MG63 (cell line): Measurements from ENCODE around the gene HTN3. TPM values are rescaled to one million over a fixed set of nuclear protein-coding genes. Genes with fewer than 3 reads are reported as not detected.
"Not testable (repeated sequence)": the region's sequence is repeated elsewhere in the genome, so short reads cannot be mapped to it uniquely, and the experiment has no call there.

ENCODE experiments used
- DNase-seq: peaks from one replicate; pipeline ENCODE4 v3.0.0-alpha.2; 2020
- H3K27me3 ChIP-seq: fragments of 250-450 bp; sonication (Bioruptor Pico); 2 replicates; pipeline ENCODE4 v1.5.1; 2020; ENCODE audit warnings: mild to moderate bottlenecking, moderate library complexity
- H3K36me3 ChIP-seq: fragments of 250-450 bp; sonication (Bioruptor Pico); 2 replicates; pipeline ENCODE4 v1.5.1; 2020; ENCODE audit warnings: mild to moderate bottlenecking, moderate library complexity
- H3K4me3 ChIP-seq: fragments of 250-450 bp; sonication (Bioruptor Pico); 2 replicates; pipeline ENCODE4 v1.5.1; 2020; ENCODE audit warnings: mild to moderate bottlenecking, moderate library complexity
- H3K9me3 ChIP-seq: fragments of 250-450 bp; sonication (Bioruptor Pico); 2 replicates; pipeline ENCODE4 v1.5.1; 2020; ENCODE audit warnings: mild to moderate bottlenecking, moderate library complexity
- total RNA-seq: library from RNA; depleted of rRNA; stranded (reverse); fragments of >200 nt; shearing (Covaris generic); gene quantifications from 2 replicates; pipeline ENCODE4 v1.2.3, GENCODE V29; 2014; ENCODE audit warnings: low replicate concordance; rRNA removed

HTN3 gene
- total RNA-seq, result not detected in 2 replicates

GRCh38 chr4:70028159-70028558, at the start of gene HTN3:
TSS of gene HTN3 (plus strand) at chr4:70028459. CDS start at chr4:70030741, 2,282 bp downstream.
- not testable (repeated sequence) for H3K27me3 ChIP-seq, H3K36me3 ChIP-seq, H3K4me3 ChIP-seq, H3K9me3 ChIP-seq, DNase-seq

- Histone ChIP-seq H3K27me3 (no peaks in the 10 kb centered on the region), H3K36me3 (no peaks in the 10 kb centered on the region)
- DNase-seq, result peak; percentile 77
Observed at GRCh38 chr4:69984030-69984443, 44.2 kb upstream of the HTN3 start.

DNA sequence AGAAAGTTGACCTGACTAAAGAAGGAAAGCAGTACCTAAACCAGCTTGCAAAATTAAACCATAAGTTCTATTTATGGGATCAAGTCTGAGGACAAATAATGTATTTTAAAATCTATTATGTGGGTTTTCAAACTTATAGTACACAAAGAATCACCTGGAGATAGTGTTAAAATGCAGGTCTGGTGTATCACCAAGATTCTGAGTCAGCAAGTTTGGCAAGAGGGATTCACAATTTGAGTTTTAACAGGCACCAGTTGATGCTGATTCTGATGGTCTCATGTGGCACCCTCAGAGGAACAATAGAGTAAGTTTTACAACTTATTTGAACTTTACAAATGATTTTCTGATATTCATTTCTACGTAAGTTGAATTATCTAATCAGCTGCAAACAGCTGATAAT, 41.6 kb upstream of the HTN3 start:
- Histone ChIP-seq H3K9me3 (no peaks in the 10 kb centered on the region), H3K36me3 (no peaks in the 10 kb centered on the region), H3K27me3 (no peaks in the 10 kb centered on the region), H3K4me3 (no peak overlapping the region)
- no peak for DNase-seq

More at GRCh38 chr4:69984030-69984443, 44.2 kb upstream of the HTN3 start:
- H3K4me3 ChIP-seq, result no peak overlapping the region
- no peaks in the 10 kb centered on the region for H3K9me3 ChIP-seq

GRCh38 chr4:69991016-69991415, 37.2 kb upstream of the HTN3 start:
- Histone ChIP-seq H3K9me3 (no peaks in the 10 kb centered on the region), H3K27me3 (no peaks in the 10 kb centered on the region), H3K36me3 (no peaks in the 10 kb centered on the region), H3K4me3 (no peak overlapping the region)
- DNase-seq, result no peak

DNA sequence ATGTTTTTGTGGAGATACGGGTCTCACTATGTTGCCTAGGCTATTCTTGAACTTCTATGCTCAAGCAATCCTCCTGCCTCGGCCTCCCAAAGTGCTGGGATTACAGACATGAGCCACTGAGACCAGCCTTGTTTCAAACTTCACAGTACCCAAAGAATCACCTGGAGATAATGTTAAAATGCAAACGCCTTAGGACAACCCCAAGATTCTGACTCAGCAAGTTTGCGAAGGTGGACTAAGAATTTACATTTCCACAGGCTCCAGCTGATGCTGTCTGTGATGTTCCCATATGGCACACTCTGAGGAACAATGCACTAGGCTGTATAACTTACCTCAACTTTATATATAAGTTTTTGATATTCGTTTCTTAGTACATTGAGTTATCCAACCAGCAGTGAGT, 33.5 kb upstream of the HTN3 start:
- Histone ChIP-seq H3K9me3 (no peaks in the 10 kb centered on the region), H3K4me3 (no peak overlapping the region), H3K36me3 (no peaks in the 10 kb centered on the region), H3K27me3 (no peaks in the 10 kb centered on the region)
- no peak for DNase-seq

DNA sequence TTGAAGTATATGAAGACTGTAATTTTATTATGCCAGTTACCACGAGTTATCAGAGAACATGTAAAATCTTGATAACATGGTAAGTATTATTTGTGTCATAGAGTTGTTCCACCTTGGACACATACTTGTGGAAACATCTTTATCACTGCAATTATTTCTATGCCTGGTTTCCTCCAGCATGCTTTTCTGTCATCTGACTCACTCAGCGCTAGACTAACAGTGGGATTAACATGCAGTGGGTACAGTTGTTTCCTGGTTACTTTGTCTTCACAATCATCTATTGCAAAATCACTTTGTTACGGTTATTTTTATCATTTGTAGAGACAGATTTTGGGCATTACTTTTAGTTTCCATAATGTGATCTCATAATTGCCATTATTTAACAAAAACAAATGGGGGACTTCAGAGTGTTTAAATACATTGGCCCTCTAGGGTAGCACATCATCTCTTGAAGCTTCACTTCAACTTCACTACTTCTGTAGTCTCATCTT, 32.7 kb upstream of the HTN3 start, which contains the start of gene STATH:
Gene STATH (plus strand): TSS at position 441 of the 491 bp plus-strand sequence. CDS start 2,472 bp downstream, outside the sequence.
- Histone ChIP-seq H3K4me3 (no peak within 1 kb of the TSS), H3K9me3 (no peaks in the 10 kb centered on the region), H3K36me3 (no peaks in the 10 kb centered on the region), H3K27me3 (no peaks in the 10 kb centered on the region)
- no peak for DNase-seq

GRCh38 chr4:69999420-69999819, 28.8 kb upstream of the HTN3 start:
- no peaks in the 10 kb centered on the region for H3K36me3 ChIP-seq
- DNase-seq, result no peak
- H3K27me3 ChIP-seq, result no peaks in the 10 kb centered on the region
- H3K9me3 ChIP-seq, result no peaks in the 10 kb centered on the region
- H3K4me3 ChIP-seq, result no peak overlapping the region

GRCh38 chr4:70000711-70001110, 27.5 kb upstream of the HTN3 start:
- no peaks in the 10 kb centered on the region for H3K36me3 ChIP-seq
- H3K4me3 ChIP-seq, result no peak overlapping the region
- no peaks in the 10 kb centered on the region for H3K9me3 ChIP-seq
- no peak for DNase-seq
- H3K27me3 ChIP-seq, result no peaks in the 10 kb centered on the region

- Histone ChIP-seq H3K36me3 (no peaks in the 10 kb centered on the region), H3K9me3 (no peaks in the 10 kb centered on the region), H3K27me3 (no peaks in the 10 kb centered on the region), H3K4me3 (no peak overlapping the region)
- DNase-seq, result no peak
Observed at GRCh38 chr4:70002507-70002906, 25.8 kb upstream of the HTN3 start.

GRCh38 chr4:70008771-70009170, 19.5 kb upstream of the HTN3 start:
- Histone ChIP-seq H3K36me3 (no peaks in the 10 kb centered on the region), H3K27me3 (no peaks in the 10 kb centered on the region), H3K4me3 (no peak overlapping the region), H3K9me3 (no peaks in the 10 kb centered on the region)
- no peak for DNase-seq

- not testable (repeated sequence) for DNase-seq, H3K4me3 ChIP-seq, H3K9me3 ChIP-seq, H3K27me3 ChIP-seq, H3K36me3 ChIP-seq
Observed at GRCh38 chr4:70019006-70019405, 9.3 kb upstream of the HTN3 start.

GRCh38 chr4:70023218-70023617, 5.0 kb upstream of the HTN3 start:
- H3K36me3 ChIP-seq, result no peaks in the 10 kb centered on the region
- no peaks in the 10 kb centered on the region for H3K27me3 ChIP-seq
- DNase-seq, result no peak
- H3K4me3 ChIP-seq, result no peak overlapping the region
- H3K9me3 ChIP-seq, result no peaks in the 10 kb centered on the region

- Histone ChIP-seq H3K4me3 (no peak overlapping the region), H3K9me3 (no peaks in the 10 kb centered on the region), H3K27me3 (no peaks in the 10 kb centered on the region), H3K36me3 (no peaks in the 10 kb centered on the region)
- no peak for DNase-seq
Observed at GRCh38 chr4:70027011-70027410, 1.2 kb upstream of the HTN3 start.

DNA sequence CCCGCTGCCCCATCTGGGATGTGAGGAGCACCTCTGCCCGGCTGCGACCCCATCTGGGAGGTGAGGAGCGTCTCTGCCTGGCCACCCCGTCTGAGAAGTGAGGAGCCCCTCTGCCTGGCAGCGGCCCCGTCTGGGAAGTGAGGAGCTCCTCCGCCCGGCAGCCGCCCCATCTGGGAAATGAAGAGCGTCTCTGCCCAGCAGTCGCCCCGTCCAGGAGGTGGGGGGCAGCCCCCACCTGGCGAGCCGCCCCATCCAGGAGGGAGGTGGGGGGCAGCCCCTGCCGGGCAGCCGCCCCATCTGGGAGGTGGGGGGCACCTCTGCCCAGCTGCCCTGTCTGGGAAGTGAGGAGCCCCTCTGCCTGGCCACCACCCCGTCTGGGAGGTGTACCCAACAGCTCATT, 9.3 kb downstream of the HTN3 start:
- not testable (repeated sequence) for DNase-seq, H3K9me3 ChIP-seq, H3K27me3 ChIP-seq, H3K4me3 ChIP-seq, H3K36me3 ChIP-seq

GRCh38 chr4:70039928-70040327, 11.7 kb downstream of the HTN3 start:
- DNase-seq, H3K36me3 ChIP-seq, H3K4me3 ChIP-seq, H3K9me3 ChIP-seq, H3K27me3 ChIP-seq: not testable (repeated sequence)

GRCh38 chr4:70041652-70042286, 13.5 kb downstream of the HTN3 start:
- H3K36me3 ChIP-seq, result no peaks in the 10 kb centered on the region
- no peak overlapping the region for H3K4me3 ChIP-seq
- DNase-seq, result no peak
- no peaks in the 10 kb centered on the region for H3K27me3 ChIP-seq
- H3K9me3 ChIP-seq, result no peaks in the 10 kb centered on the region

DNA sequence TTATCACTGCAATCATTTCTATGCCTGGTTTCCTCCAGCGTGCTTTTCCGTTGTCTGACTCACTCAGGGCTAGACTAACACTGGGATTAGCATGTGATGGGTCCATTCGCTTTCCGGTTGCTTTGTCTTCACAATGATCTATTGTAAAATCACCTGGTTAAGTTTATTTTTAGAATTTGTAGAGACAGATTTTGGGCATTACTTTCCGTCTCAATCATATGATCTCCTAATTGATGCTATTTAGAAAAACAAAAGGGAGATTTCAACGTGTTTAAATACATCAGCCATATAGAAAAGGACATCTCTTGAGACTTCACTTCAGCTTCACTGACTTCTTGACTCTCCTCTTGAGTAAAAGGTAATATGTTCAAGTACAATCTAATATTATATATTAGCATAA, 21.9 kb downstream of the HTN3 start, which contains the start of gene HTN1:
Gene HTN1 (plus strand): TSS at position 301 of the 400 bp plus-strand sequence. CDS start 2,639 bp downstream, outside the sequence.
- H3K9me3 ChIP-seq, H3K4me3 ChIP-seq, H3K27me3 ChIP-seq, H3K36me3 ChIP-seq, DNase-seq: not testable (repeated sequence)

DNA sequence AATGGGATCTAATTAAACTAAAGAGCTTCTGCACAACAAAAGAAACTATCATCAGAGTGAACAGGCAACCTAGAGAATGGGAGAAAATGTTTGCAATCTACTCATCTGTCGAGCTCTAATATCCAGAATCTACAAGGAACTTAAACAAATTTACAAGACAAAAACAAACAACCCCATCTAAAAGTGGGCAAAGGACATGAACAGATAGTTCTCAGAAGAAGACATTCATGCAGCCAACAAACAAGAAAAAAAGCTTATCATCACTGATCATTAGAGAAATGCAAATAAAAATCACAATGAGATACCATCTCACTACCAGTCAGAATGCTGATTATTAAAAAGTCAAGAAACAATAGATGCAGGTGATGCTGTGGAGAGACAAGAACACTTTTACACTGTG, 28.3 kb downstream of the HTN3 start:
- not testable (repeated sequence) for DNase-seq, H3K27me3 ChIP-seq, H3K4me3 ChIP-seq, H3K36me3 ChIP-seq, H3K9me3 ChIP-seq
